CD8-positive, alpha-beta memory T cell (primary cell): Measurements from ENCODE around the gene FOXC1. TPM values are rescaled to one million over a fixed set of nuclear protein-coding genes. Genes with fewer than 3 reads are reported as not detected.
A peak's percentile ranks its signal among the peaks of the same experiment; 100 is the strongest.

Experiments used
- CTCF ChIA-PET: fragments of 350-600 bp; sonication (Branson Sonifier 250); formaldehyde crosslinking; loops from one replicate; lab custom pipeline; 2021; ENCODE audit warnings: antibody characterized with exemption; lab: Charles Lee
- POLR2A ChIA-PET: fragments of 350-600 bp; sonication (Branson Sonifier 250); formaldehyde crosslinking; loops from one replicate; lab custom pipeline; 2021; ENCODE audit warnings: antibody characterized with exemption; lab: Charles Lee
- DNase-seq, 5 donors: peaks; one replicate each; pipeline versions ENCODE4 v3.0.0 to v3.0.0-alpha.2; 2020 to 2022; ENCODE audit warnings: mixed read lengths in 1 of 5
- H3K27ac ChIP-seq: one replicate; pipeline ENCODE4 v1.7.0; 2013; ENCODE audit warnings: low read depth, mild to moderate bottlenecking, low read length, moderate library complexity
- H3K27me3 ChIP-seq: 2 replicates; pipeline ENCODE4 v1.7.0; 2013; ENCODE audit warnings: low read length, mild to moderate bottlenecking; ENCODE audit not compliant: insufficient read depth, poor library complexity, severe bottlenecking
- H3K36me3 ChIP-seq: 2 replicates; pipeline ENCODE4 v1.7.0; 2013; ENCODE audit warnings: mild to moderate bottlenecking, low read length, moderate library complexity; ENCODE audit not compliant: insufficient read depth
- H3K4me1 ChIP-seq: 2 replicates; pipeline ENCODE4 v1.7.0; 2013; ENCODE audit warnings: mild to moderate bottlenecking, low read length, moderate library complexity; ENCODE audit not compliant: insufficient read depth
- H3K4me3 ChIP-seq: 2 replicates; pipeline ENCODE4 v1.7.0; 2013; ENCODE audit warnings: mild to moderate bottlenecking, low read length
- H3K9me3 ChIP-seq: 2 replicates; pipeline ENCODE4 v1.7.0; 2013; ENCODE audit warnings: mild to moderate bottlenecking, low read length
- H3K27ac Mint-ChIP-seq, 8 donors: one replicate each; pipeline ENCODE4 v1.8.0; 2020 to 2021; ENCODE audit warnings: mixed read lengths in 8 of 8, mild to moderate bottlenecking in 6 of 8, inconsistent platforms in 3 of 8, moderate library complexity in 3 of 8
- H3K27me3 Mint-ChIP-seq, 2 donors: one replicate each; pipeline ENCODE4 v1.8.0; 2020 to 2021; ENCODE audit warnings: mixed read lengths in 2 of 2, mild to moderate bottlenecking in 1 of 2, moderate library complexity in 1 of 2
- H3K36me3 Mint-ChIP-seq, 3 donors: one replicate each; pipeline ENCODE4 v1.8.0; 2020 to 2021; ENCODE audit warnings: mixed read lengths in 3 of 3, inconsistent platforms in 1 of 3, mild to moderate bottlenecking in 1 of 3
- H3K4me1 Mint-ChIP-seq, 3 donors: one replicate each; pipeline ENCODE4 v1.8.0; 2020 to 2021; ENCODE audit warnings: mixed read lengths in 3 of 3, inconsistent platforms in 1 of 3, mild to moderate bottlenecking in 1 of 3
- H3K4me3 Mint-ChIP-seq, 7 donors: one replicate each; pipeline ENCODE4 v1.8.0; 2020 to 2021; ENCODE audit warnings: mixed read lengths in 7 of 7, mild to moderate bottlenecking in 6 of 7, moderate library complexity in 4 of 7, inconsistent platforms in 2 of 7
- H3K9me3 Mint-ChIP-seq, 5 donors: one replicate each; pipeline ENCODE4 v1.8.0; 2020 to 2022; ENCODE audit warnings: mixed read lengths in 5 of 5, mild to moderate bottlenecking in 3 of 5, moderate library complexity in 2 of 5, inconsistent platforms in 1 of 5
- polyA plus RNA-seq: library from polyadenylated mRNA; unstranded; fragments of 300-500 nt; fragmentation: Illumina TruSeq; gene quantifications from one replicate; pipeline ENCODE4 v1.2.3, GENCODE V29; 2021
- total RNA-seq, 2 experiments: library from RNA; stranded (reverse); gene quantifications; one replicate each; pipeline ENCODE4 v1.2.3, GENCODE V29; 2021

FOXC1 gene
- total and polyA plus RNA-seq, 3 experiments from 2014 or later, result not detected

DNA sequence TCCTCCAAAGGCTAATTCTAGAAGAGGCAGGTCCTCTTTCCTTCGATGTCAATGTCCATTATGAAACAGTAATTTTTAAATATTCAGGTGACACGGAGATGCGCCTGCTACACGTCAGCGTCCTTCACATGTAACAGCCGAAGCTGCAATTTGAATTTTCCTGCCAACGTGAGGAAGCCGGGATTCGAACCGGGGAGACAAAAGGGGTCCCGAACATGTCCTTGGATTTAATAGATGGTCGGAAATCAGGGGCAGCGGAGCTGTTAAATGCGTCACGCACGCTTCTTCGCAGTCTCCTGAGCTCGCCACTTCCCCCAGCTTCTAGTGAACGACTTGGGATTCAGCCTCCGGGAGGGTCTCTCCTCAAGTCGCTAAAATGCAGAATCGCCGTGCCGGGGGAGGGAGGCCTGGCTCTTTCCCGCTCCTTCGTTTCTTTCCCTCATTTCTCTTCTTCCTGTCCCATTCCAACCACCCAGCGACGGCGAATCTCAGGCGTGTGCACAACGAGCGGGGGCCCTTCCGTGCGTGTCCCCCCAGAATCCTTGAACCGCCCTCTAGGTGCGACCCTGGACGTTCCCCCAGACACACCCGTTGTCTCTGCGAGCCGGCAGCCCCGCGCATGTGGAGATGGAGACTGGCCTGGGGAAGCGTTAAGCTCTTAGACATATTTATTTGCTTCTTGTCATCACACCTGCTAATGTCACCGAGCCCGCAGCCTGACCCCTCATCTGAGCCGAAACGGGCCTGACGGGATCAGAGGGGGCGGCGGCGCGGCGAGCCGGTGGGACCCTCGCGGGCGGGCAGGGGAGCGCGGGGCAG is 1.3 kb upstream of the FOXC1 start:
- H3K9me3 ChIP-seq, result no peaks in the 10 kb centered on the region
- Mint-ChIP-seq H3K4me1 (peaks cover 41 to 64% (median 51%) of the 10 kb centered on the region in 3 donors), H3K36me3 (no peaks in the 10 kb centered on the region), H3K27ac (peak overlapping the region in 1 of 8 donors; percentile 61), H3K9me3 (peaks cover 0 to 3% (median 0%) of the 10 kb centered on the region in 5 donors), H3K27me3 (peaks cover 60 to 67% of the 10 kb centered on the region in 2 donors), H3K4me3 (peak overlapping the region; percentile 64 to 88 (median 73))
- H3K36me3 ChIP-seq, result no peaks in the 10 kb centered on the region
- no peak overlapping the region for H3K27ac ChIP-seq
- H3K4me1 ChIP-seq, result peaks cover 42% of the 10 kb centered on the region
- DNase-seq, result no peak
- H3K27me3 ChIP-seq, result peaks cover 65% of the 10 kb centered on the region
- no peak overlapping the region for H3K4me3 ChIP-seq
- CTCF ChIA-PET, result interaction anchor here (1.7 to 4.3 kb wide), 3 partner anchors 11 to 1026 kb away, joined by 4 to 38 read pairs (median 27); no protein-coding TSS in a partner anchor
- POLR2A ChIA-PET, result no interaction called here

GRCh38 chr6:1609041-1609647 is 571 bp upstream of the FOXC1 start:
- H3K27me3 ChIP-seq, result peaks cover 65% of the 10 kb centered on the region

DNA sequence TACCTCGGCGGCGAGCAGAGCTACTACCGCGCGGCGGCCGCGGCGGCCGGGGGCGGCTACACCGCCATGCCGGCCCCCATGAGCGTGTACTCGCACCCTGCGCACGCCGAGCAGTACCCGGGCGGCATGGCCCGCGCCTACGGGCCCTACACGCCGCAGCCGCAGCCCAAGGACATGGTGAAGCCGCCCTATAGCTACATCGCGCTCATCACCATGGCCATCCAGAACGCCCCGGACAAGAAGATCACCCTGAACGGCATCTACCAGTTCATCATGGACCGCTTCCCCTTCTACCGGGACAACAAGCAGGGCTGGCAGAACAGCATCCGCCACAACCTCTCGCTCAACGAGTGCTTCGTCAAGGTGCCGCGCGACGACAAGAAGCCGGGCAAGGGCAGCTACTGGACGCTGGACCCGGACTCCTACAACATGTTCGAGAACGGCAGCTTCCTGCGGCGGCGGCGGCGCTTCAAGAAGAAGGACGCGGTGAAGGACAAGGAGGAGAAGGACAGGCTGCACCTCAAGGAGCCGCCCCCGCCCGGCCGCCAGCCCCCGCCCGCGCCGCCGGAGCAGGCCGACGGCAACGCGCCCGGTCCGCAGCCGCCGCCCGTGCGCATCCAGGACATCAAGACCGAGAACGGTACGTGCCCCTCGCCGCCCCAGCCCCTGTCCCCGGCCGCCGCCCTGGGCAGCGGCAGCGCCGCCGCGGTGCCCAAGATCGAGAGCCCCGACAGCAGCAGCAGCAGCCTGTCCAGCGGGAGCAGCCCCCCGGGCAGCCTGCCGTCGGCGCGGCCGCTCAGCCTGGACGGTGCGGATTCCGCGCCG is 994 bp downstream of the FOXC1 start:
- no peaks in the 10 kb centered on the region for H3K9me3 ChIP-seq

More at GRCh38 chr6:1609041-1609647, 571 bp upstream of the FOXC1 start:
- Mint-ChIP-seq H3K9me3 (peaks cover 0 to 3% (median 0%) of the 10 kb centered on the region in 5 donors), H3K27me3 (peaks cover 58 to 66% of the 10 kb centered on the region in 2 donors), H3K36me3 (no peaks in the 10 kb centered on the region), H3K4me1 (peaks cover 44 to 65% (median 55%) of the 10 kb centered on the region in 3 donors), H3K27ac (no peak overlapping the region), H3K4me3 (peak overlapping the region; percentile 62 to 85 (median 64))
- no peak overlapping the region for H3K4me3 ChIP-seq
- DNase-seq, result no peak
- H3K36me3 ChIP-seq, result no peaks in the 10 kb centered on the region
- no peaks in the 10 kb centered on the region for H3K9me3 ChIP-seq
- ChIA-PET POLR2A (no interaction called here), CTCF (interaction anchor here (3.0 kb wide), 1 partner anchor 1026 kb away, joined by 17 read pairs; no protein-coding TSS in a partner anchor)
- no peak overlapping the region for H3K27ac ChIP-seq
- H3K4me1 ChIP-seq, result peaks cover 42% of the 10 kb centered on the region

DNA sequence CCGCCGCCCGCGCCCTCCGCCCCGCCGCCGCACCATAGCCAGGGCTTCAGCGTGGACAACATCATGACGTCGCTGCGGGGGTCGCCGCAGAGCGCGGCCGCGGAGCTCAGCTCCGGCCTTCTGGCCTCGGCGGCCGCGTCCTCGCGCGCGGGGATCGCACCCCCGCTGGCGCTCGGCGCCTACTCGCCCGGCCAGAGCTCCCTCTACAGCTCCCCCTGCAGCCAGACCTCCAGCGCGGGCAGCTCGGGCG is 1.5 kb downstream of the FOXC1 start:
- Histone ChIP-seq H3K4me1 (peaks cover 24% of the 10 kb centered on the region), H3K36me3 (no peaks in the 10 kb centered on the region), H3K4me3 (no peak overlapping the region), H3K9me3 (no peaks in the 10 kb centered on the region), H3K27me3 (peaks cover 50% of the 10 kb centered on the region), H3K27ac (no peak overlapping the region)
- H3K4me1 Mint-ChIP-seq, result peaks cover 36 to 55% (median 44%) of the 10 kb centered on the region in 3 donors
- no peak overlapping the region for H3K4me3 Mint-ChIP-seq
- no peak for DNase-seq
- no peaks in the 10 kb centered on the region for H3K36me3 Mint-ChIP-seq
- H3K27me3 Mint-ChIP-seq, result peaks cover 58 to 65% of the 10 kb centered on the region in 2 donors
- ChIA-PET POLR2A (no interaction called here), CTCF (interaction anchor here (3.0 kb wide), 1 partner anchor 1023 kb away, joined by 17 read pairs; no protein-coding TSS in a partner anchor)
- no peak overlapping the region for H3K27ac Mint-ChIP-seq
- peaks cover 0 to 3% (median 0%) of the 10 kb centered on the region in 5 donors for H3K9me3 Mint-ChIP-seq

More for the DNA sequence above, 994 bp downstream of the FOXC1 start:
- DNase-seq, result no peak
- H3K4me1 ChIP-seq, result peaks cover 30% of the 10 kb centered on the region
- Mint-ChIP-seq H3K4me3 (peak overlapping the region; percentile 77 to 89 (median 82)), H3K9me3 (peaks cover 0 to 3% (median 0%) of the 10 kb centered on the region in 5 donors), H3K36me3 (no peaks in the 10 kb centered on the region), H3K27ac (peak overlapping the region in 2 of 8 donors; percentile 40 to 74), H3K27me3 (peaks cover 58 to 65% of the 10 kb centered on the region in 2 donors), H3K4me1 (peaks cover 40 to 60% (median 49%) of the 10 kb centered on the region in 3 donors)
- H3K27ac ChIP-seq, result no peak overlapping the region
- POLR2A ChIA-PET, result no interaction called here
- H3K36me3 ChIP-seq, result no peaks in the 10 kb centered on the region
- peaks cover 51% of the 10 kb centered on the region for H3K27me3 ChIP-seq
- no peak overlapping the region for H3K4me3 ChIP-seq
- CTCF ChIA-PET, result interaction anchor here (0.7 to 3.0 kb wide), 2 partner anchors 13 to 1024 kb away, joined by 3 to 17 read pairs; no protein-coding TSS in a partner anchor

- ChIA-PET CTCF (interaction anchor here (0.9 to 3.0 kb wide), 2 partner anchors 15 to 1023 kb away, joined by 3 to 17 read pairs; no protein-coding TSS in a partner anchor), POLR2A (no interaction called here)
- Histone ChIP-seq H3K27ac (no peak overlapping the region), H3K4me3 (peak overlapping the region; percentile 60), H3K4me1 (peaks cover 19% of the 10 kb centered on the region), H3K27me3 (peaks cover 48% of the 10 kb centered on the region), H3K36me3 (no peaks in the 10 kb centered on the region), H3K9me3 (no peaks in the 10 kb centered on the region)
- peak overlapping the region in 5 of 8 donors; percentile 5 to 55 (median 35) for H3K27ac Mint-ChIP-seq
- H3K27me3 Mint-ChIP-seq, result peaks cover 58 to 65% of the 10 kb centered on the region in 2 donors
- no peak for DNase-seq
- peaks cover 33 to 50% (median 44%) of the 10 kb centered on the region in 3 donors for H3K4me1 Mint-ChIP-seq
- H3K9me3 Mint-ChIP-seq, result peaks cover 0 to 3% (median 0%) of the 10 kb centered on the region in 5 donors
- no peaks in the 10 kb centered on the region for H3K36me3 Mint-ChIP-seq
- peak overlapping the region; percentile 81 to 89 (median 85) for H3K4me3 Mint-ChIP-seq
Observed at GRCh38 chr6:1611572-1612298, 2.0 kb downstream of the FOXC1 start.

DNA sequence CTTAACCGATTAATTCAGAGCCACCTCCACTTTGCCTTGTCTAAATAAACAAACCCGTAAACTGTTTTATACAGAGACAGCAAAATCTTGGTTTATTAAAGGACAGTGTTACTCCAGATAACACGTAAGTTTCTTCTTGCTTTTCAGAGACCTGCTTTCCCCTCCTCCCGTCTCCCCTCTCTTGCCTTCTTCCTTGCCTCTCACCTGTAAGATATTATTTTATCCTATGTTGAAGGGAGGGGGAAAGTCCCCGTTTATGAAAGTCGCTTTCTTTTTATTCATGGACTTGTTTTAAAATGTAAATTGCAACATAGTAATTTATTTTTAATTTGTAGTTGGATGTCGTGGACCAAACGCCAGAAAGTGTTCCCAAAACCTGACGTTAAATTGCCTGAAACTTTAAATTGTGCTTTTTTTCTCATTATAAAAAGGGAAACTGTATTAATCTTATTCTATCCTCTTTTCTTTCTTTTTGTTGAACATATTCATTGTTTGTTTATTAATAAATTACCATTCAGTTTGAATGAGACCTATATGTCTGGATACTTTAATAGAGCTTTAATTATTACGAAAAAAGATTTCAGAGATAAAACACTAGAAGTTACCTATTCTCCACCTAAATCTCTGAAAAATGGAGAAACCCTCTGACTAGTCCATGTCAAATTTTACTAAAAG is 2.7 kb downstream of the FOXC1 start:
- no peak for DNase-seq
- Histone ChIP-seq H3K27me3 (peaks cover 41% of the 10 kb centered on the region), H3K4me1 (peaks cover 13% of the 10 kb centered on the region), H3K36me3 (no peaks in the 10 kb centered on the region), H3K27ac (no peak overlapping the region), H3K4me3 (peak overlapping the region; percentile 60), H3K9me3 (no peaks in the 10 kb centered on the region)
- peaks cover 26 to 43% (median 37%) of the 10 kb centered on the region in 3 donors for H3K4me1 Mint-ChIP-seq
- H3K9me3 Mint-ChIP-seq, result peaks cover 0 to 3% (median 0%) of the 10 kb centered on the region in 5 donors
- H3K36me3 Mint-ChIP-seq, result no peaks in the 10 kb centered on the region
- peaks cover 58 to 65% of the 10 kb centered on the region in 2 donors for H3K27me3 Mint-ChIP-seq
- CTCF ChIA-PET, result interaction anchor here (0.9 to 3.0 kb wide), 2 partner anchors 16 to 1022 kb away, joined by 3 to 17 read pairs; no protein-coding TSS in a partner anchor
- peak overlapping the region in 3 of 8 donors; percentile 28 to 55 (median 43) for H3K27ac Mint-ChIP-seq
- peak overlapping the region; percentile 81 to 89 (median 85) for H3K4me3 Mint-ChIP-seq
- POLR2A ChIA-PET, result no interaction called here

- H3K9me3 ChIP-seq, result no peaks in the 10 kb centered on the region
- ChIA-PET CTCF (no interaction called here), POLR2A (no interaction called here)
- Mint-ChIP-seq H3K4me1 (peaks cover 21 to 38% (median 32%) of the 10 kb centered on the region in 3 donors), H3K27ac (no peak overlapping the region), H3K4me3 (peak overlapping the region in 3 of 7 donors; percentile 81 to 89 (median 84)), H3K9me3 (peaks cover 0 to 3% (median 0%) of the 10 kb centered on the region in 5 donors), H3K27me3 (peaks cover 58 to 66% of the 10 kb centered on the region in 2 donors), H3K36me3 (no peaks in the 10 kb centered on the region)
- H3K36me3 ChIP-seq, result no peaks in the 10 kb centered on the region
- no peak for DNase-seq
- peaks cover 8% of the 10 kb centered on the region for H3K4me1 ChIP-seq
- H3K27ac ChIP-seq, result no peak overlapping the region
- H3K4me3 ChIP-seq, result no peak overlapping the region
- H3K27me3 ChIP-seq, result peaks cover 40% of the 10 kb centered on the region
Observed at GRCh38 chr6:1612974-1613306, 3.2 kb downstream of the FOXC1 start.
